Astrocyte (in vitro differentiated cells and primary cell): Measurements from ENCODE around the gene PCDHB12. TPM values are rescaled to one million over a fixed set of nuclear protein-coding genes. Genes with fewer than 3 reads are reported as not detected.
"Not testable (repeated sequence)": the region's sequence is repeated elsewhere in the genome, so short reads cannot be mapped to it uniquely, and the experiment has no call there.

Experiments used
- DNase-seq: peaks from one replicate; pipeline ENCODE4 v3.0.0-alpha.2; 2010; ENCODE audit warnings: low read depth
- FAIRE-seq: peaks from 2 replicates; lab custom pipeline; 2011; peaks lifted over from hg19 to GRCh38; lab: Jason Lieb, UNC
- H2AFZ ChIP-seq: 2 replicates; pipeline ENCODE4 v1.6.0; 2012; ENCODE audit warnings: low read depth, low read length, inconsistent platforms
- H3K27ac ChIP-seq: 2 replicates; pipeline ENCODE4 v1.5.1; 2011; ENCODE audit warnings: low read depth, low read length, inconsistent platforms
- H3K27me3 ChIP-seq: 2 replicates; pipeline ENCODE4 v1.6.0; 2011; ENCODE audit warnings: low read length, inconsistent platforms; ENCODE audit not compliant: insufficient read depth
- H3K36me3 ChIP-seq: 2 replicates; pipeline ENCODE4 v1.5.1; 2011; ENCODE audit warnings: low read length, inconsistent platforms; ENCODE audit not compliant: insufficient read depth
- H3K4me1 ChIP-seq: 2 replicates; pipeline ENCODE4 v1.5.1; 2011; ENCODE audit warnings: low read length, inconsistent platforms; ENCODE audit not compliant: insufficient read depth
- H3K4me2 ChIP-seq: 2 replicates; pipeline ENCODE4 v1.6.0; 2012; ENCODE audit warnings: low read length, inconsistent platforms
- H3K4me3 ChIP-seq: 2 replicates; pipeline ENCODE4 v1.5.1; 2011; ENCODE audit warnings: low read depth, mild to moderate bottlenecking, low read length, inconsistent platforms; ENCODE audit not compliant: insufficient read depth
- H3K79me2 ChIP-seq: 2 replicates; pipeline ENCODE4 v1.6.0; 2012; ENCODE audit warnings: mild to moderate bottlenecking, low read length, inconsistent platforms; ENCODE audit not compliant: insufficient read depth
- H3K9ac ChIP-seq: 2 replicates; pipeline ENCODE4 v1.6.0; 2012; ENCODE audit warnings: mild to moderate bottlenecking, low read length, inconsistent platforms
- H3K9me3 ChIP-seq: 2 replicates; pipeline ENCODE4 v1.5.1; 2012; ENCODE audit warnings: low read depth, mild to moderate bottlenecking, low read length, inconsistent platforms; ENCODE audit not compliant: insufficient read depth
- H4K20me1 ChIP-seq: 2 replicates; pipeline ENCODE4 v1.6.0; 2012; ENCODE audit warnings: low read length, inconsistent platforms; ENCODE audit not compliant: insufficient read depth
- H3K27ac Mint-ChIP-seq: one replicate; pipeline ENCODE4 v1.8.0; 2021; ENCODE audit warnings: mild to moderate bottlenecking, mixed read lengths; ENCODE audit not compliant: unreplicated experiment
- H3K27me3 Mint-ChIP-seq: one replicate; pipeline ENCODE4 v1.8.0; 2021; ENCODE audit warnings: low read depth, mixed read lengths; ENCODE audit not compliant: unreplicated experiment
- H3K36me3 Mint-ChIP-seq: one replicate; pipeline ENCODE4 v1.8.0; 2021; ENCODE audit warnings: low read depth, mixed read lengths; ENCODE audit not compliant: unreplicated experiment
- H3K4me1 Mint-ChIP-seq: one replicate; pipeline ENCODE4 v1.8.0; 2021; ENCODE audit warnings: low read depth, mixed read lengths; ENCODE audit not compliant: unreplicated experiment
- H3K4me3 Mint-ChIP-seq: one replicate; pipeline ENCODE4 v1.8.0; 2021; ENCODE audit warnings: mild to moderate bottlenecking, moderate library complexity, mixed read lengths; ENCODE audit not compliant: unreplicated experiment
- H3K9me3 Mint-ChIP-seq: one replicate; pipeline ENCODE4 v1.8.0; 2021; ENCODE audit warnings: mild to moderate bottlenecking, mixed read lengths; ENCODE audit not compliant: unreplicated experiment
- CTCF ChIP-seq: IDR thresholded peaks from 2 replicates; pipeline ENCODE4 v1.5.1; 2011; ENCODE audit warnings: low read depth, mild to moderate bottlenecking, inconsistent platforms, low read length, moderate library complexity; ENCODE audit not compliant: insufficient read depth
- EZH2 ChIP-seq: IDR thresholded peaks from 2 replicates; pipeline ENCODE4 v1.6.1; 2012; ENCODE audit warnings: mild to moderate bottlenecking, low read length, inconsistent platforms; ENCODE audit not compliant: insufficient read depth
- total RNA-seq: library from RNA; stranded (reverse); gene quantifications from 2 replicates; pipeline ENCODE4 v1.2.1, GENCODE V29; 2021

The PCDHB12 gene
- total RNA-seq, 1 donor from 2014 or later: 1.2 TPM

GRCh38 chr5:141199359-141200235 lies 8.9 kb upstream of the PCDHB12 start, which contains the start of gene PCDHB11:
TSS of gene PCDHB11 (plus strand) at chr5:141199627. CDS start at chr5:141199775, 148 bp downstream.
- no peak within 1 kb of the TSS for H3K27ac ChIP-seq
- peaks cover 6% of the 10 kb centered on the region for H3K9me3 ChIP-seq
- no peak within 1 kb of the TSS for H3K4me2 ChIP-seq
- H2AFZ ChIP-seq: no peak within 1 kb of the TSS
- H3K9me3 Mint-ChIP-seq: peaks cover 25% of the 10 kb centered on the region
- no peaks in the 10 kb centered on the region for H4K20me1 ChIP-seq
- H3K4me1 Mint-ChIP-seq: no peaks in the 10 kb centered on the region
- H3K27me3 Mint-ChIP-seq: no peaks in the 10 kb centered on the region
- no peak within 1 kb of the TSS for H3K9ac ChIP-seq
- H3K4me1 ChIP-seq: no peaks in the 10 kb centered on the region
- peaks cover 9% of the 10 kb centered on the region for H3K36me3 Mint-ChIP-seq
- no peak within 1 kb of the TSS for H3K27ac Mint-ChIP-seq
- FAIRE-seq (no peak), DNase-seq (no peak)
- no peak within 1 kb of the TSS for H3K4me3 Mint-ChIP-seq
- no peaks in the 10 kb centered on the region for H3K27me3 ChIP-seq
- no peaks in the 10 kb centered on the region for H3K36me3 ChIP-seq
- H3K79me2 ChIP-seq: no peaks in the 10 kb centered on the region
- no peak within 1 kb of the TSS for H3K4me3 ChIP-seq
- TF ChIP-seq EZH2 (no peak), CTCF (no peak)

GRCh38 chr5:141201126-141201525 lies 7.4 kb upstream of the PCDHB12 start:
- not testable (repeated sequence) for H3K4me3 Mint-ChIP-seq, H4K20me1 ChIP-seq, H3K79me2 ChIP-seq, H2AFZ ChIP-seq, H3K4me1 ChIP-seq, FAIRE-seq, H3K27me3 ChIP-seq, H3K4me3 ChIP-seq, H3K9me3 ChIP-seq, H3K4me2 ChIP-seq, DNase-seq, H3K27ac Mint-ChIP-seq, H3K4me1 Mint-ChIP-seq, H3K27me3 Mint-ChIP-seq, H3K36me3 Mint-ChIP-seq, H3K36me3 ChIP-seq, H3K9ac ChIP-seq, H3K27ac ChIP-seq
- H3K9me3 Mint-ChIP-seq: peaks cover 24% of the 10 kb centered on the region

- H3K4me3 ChIP-seq, H3K27me3 ChIP-seq, H3K36me3 ChIP-seq, H3K4me1 ChIP-seq, DNase-seq, H4K20me1 ChIP-seq, H3K4me1 Mint-ChIP-seq, H3K27me3 Mint-ChIP-seq, H3K9ac ChIP-seq, H2AFZ ChIP-seq, H3K4me3 Mint-ChIP-seq, H3K27ac Mint-ChIP-seq, H3K27ac ChIP-seq, FAIRE-seq, H3K9me3 ChIP-seq, H3K4me2 ChIP-seq, H3K79me2 ChIP-seq, H3K36me3 Mint-ChIP-seq: not testable (repeated sequence)
- peaks cover 20% of the 10 kb centered on the region for H3K9me3 Mint-ChIP-seq
These were observed 6.9 kb upstream of the PCDHB12 start for GRCh38 chr5:141201646-141202045.

DNA sequence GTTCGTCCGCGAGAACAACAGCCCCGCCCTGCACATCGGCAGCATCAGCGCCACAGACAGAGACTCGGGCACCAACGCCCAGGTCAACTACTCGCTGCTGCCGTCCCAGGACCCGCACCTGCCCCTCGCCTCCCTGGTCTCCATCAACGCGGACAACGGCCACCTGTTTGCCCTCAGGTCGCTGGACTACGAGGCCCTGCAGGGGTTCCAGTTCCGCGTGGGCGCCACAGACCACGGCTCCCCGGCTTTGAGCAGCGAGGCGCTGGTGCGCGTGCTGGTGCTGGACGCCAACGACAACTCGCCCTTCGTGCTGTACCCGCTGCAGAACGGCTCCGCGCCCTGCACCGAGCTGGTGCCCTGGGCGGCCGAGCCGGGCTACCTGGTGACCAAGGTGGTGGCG lies 1.8 kb downstream of the PCDHB12 start:
- FAIRE-seq, H3K27ac ChIP-seq, H3K4me3 Mint-ChIP-seq, H4K20me1 ChIP-seq, DNase-seq, H3K9ac ChIP-seq, H3K36me3 ChIP-seq, H3K4me1 Mint-ChIP-seq, H2AFZ ChIP-seq, H3K4me1 ChIP-seq, H3K4me2 ChIP-seq, H3K4me3 ChIP-seq, H3K79me2 ChIP-seq, H3K27ac Mint-ChIP-seq, H3K27me3 ChIP-seq, H3K27me3 Mint-ChIP-seq, H3K9me3 ChIP-seq: not testable (repeated sequence)
- peaks cover 14% of the 10 kb centered on the region for H3K9me3 Mint-ChIP-seq
- H3K36me3 Mint-ChIP-seq: peaks cover 12% of the 10 kb centered on the region

GRCh38 chr5:141210849-141211248 lies 2.3 kb downstream of the PCDHB12 start:
- H3K27me3 ChIP-seq, H3K27ac ChIP-seq, H3K4me1 Mint-ChIP-seq, H3K4me2 ChIP-seq, H2AFZ ChIP-seq, H3K27ac Mint-ChIP-seq, H4K20me1 ChIP-seq, H3K36me3 ChIP-seq, H3K4me1 ChIP-seq, H3K27me3 Mint-ChIP-seq, H3K4me3 ChIP-seq, H3K79me2 ChIP-seq, H3K9me3 ChIP-seq, H3K9ac ChIP-seq, FAIRE-seq, DNase-seq: not testable (repeated sequence)
- peak overlapping the region; percentile 50 for H3K4me3 Mint-ChIP-seq
- H3K36me3 Mint-ChIP-seq: peaks cover 13% of the 10 kb centered on the region
- peaks cover 16% of the 10 kb centered on the region for H3K9me3 Mint-ChIP-seq
